ACHN (cell line): ENCODE measurements around the gene PLCG2.
"Not testable (repeated sequence)": the region's sequence is repeated elsewhere in the genome, so short reads cannot be mapped to it uniquely, and the experiment has no call there.

Experiments used
- DNase-seq: peaks from one replicate; pipeline ENCODE4 v3.0.0-alpha.2; 2015
- in situ Hi-C: cut with HindIII; loops from 2 replicates; pipeline ENCODE4 v1.10.0; 2017; ENCODE audit warnings: low sequenced_read_pairs, low pct_ligation_motif_present, low pct_unique_long_range_greater_than_20kb

PLCG2 gene

GRCh38 chr16:81938326-81939163 is 159.5 kb downstream of the PLCG2 start:
- DNase-seq, result no peak
- in situ Hi-C loops, result no loop called here

- in situ Hi-C loops, result no loop called here
- DNase-seq, result no peak
These were observed 160.3 kb downstream of the PLCG2 start for GRCh38 chr16:81939164-81940056.

GRCh38 chr16:81940781-81941560 is 161.9 kb downstream of the PLCG2 start:
- in situ Hi-C loops, result no loop called here
- DNase-seq, result peak; percentile 68

- DNase-seq, result no peak
- in situ Hi-C loops, result no loop called here
These were observed 163.0 kb downstream of the PLCG2 start for GRCh38 chr16:81942007-81942601.

GRCh38 chr16:81945665-81946064 is 166.6 kb downstream of the PLCG2 start:
- in situ Hi-C loops, result no loop called here
- no peak for DNase-seq

- in situ Hi-C loops, result no loop called here
- no peak for DNase-seq
These were observed 167.1 kb downstream of the PLCG2 start for GRCh38 chr16:81946206-81946605.

GRCh38 chr16:81951564-81951963 is 172.5 kb downstream of the PLCG2 start:
- in situ Hi-C loops, result no loop called here
- no peak for DNase-seq

- DNase-seq, result no peak
- in situ Hi-C loops, result no loop called here
These were observed 177.3 kb downstream of the PLCG2 start for GRCh38 chr16:81956213-81956948.

- no peak for DNase-seq
- in situ Hi-C loops, result no loop called here
These were observed 185.7 kb downstream of the PLCG2 start for GRCh38 chr16:81964808-81965207.

GRCh38 chr16:81967358-81967757 is 188.3 kb downstream of the PLCG2 start:
- DNase-seq, result no peak
- in situ Hi-C loops, result no loop called here

- in situ Hi-C loops, result no loop called here
These were observed 192.8 kb downstream of the PLCG2 start for GRCh38 chr16:81971853-81972252.

GRCh38 chr16:81973737-81974136 is 194.6 kb downstream of the PLCG2 start:
- in situ Hi-C loops, result no loop called here
- no peak for DNase-seq

More at GRCh38 chr16:81971853-81972252, 192.8 kb downstream of the PLCG2 start:
- no peak for DNase-seq

- in situ Hi-C loops, result no loop called here
- DNase-seq, result no peak
These were observed 196.5 kb downstream of the PLCG2 start for GRCh38 chr16:81975637-81976036.

- DNase-seq, in situ Hi-C loops: not testable (repeated sequence)
These were observed 198.3 kb downstream of the PLCG2 start for GRCh38 chr16:81977335-81977942.

GRCh38 chr16:81987121-81987520 is 208.0 kb downstream of the PLCG2 start:
- no peak for DNase-seq
- in situ Hi-C loops, result no loop called here

- in situ Hi-C loops, result no loop called here
- no peak for DNase-seq
These were observed 208.6 kb downstream of the PLCG2 start for GRCh38 chr16:81987706-81988105.

GRCh38 chr16:81992859-81993258 is 213.8 kb downstream of the PLCG2 start:
- no peak for DNase-seq
- in situ Hi-C loops, result no loop called here
